Measurements from ENCODE around the gene ZSCAN20. TPM values are rescaled to one million over a fixed set of nuclear protein-coding genes. Genes with fewer than 3 reads are reported as not detected.

Gene ZSCAN20
- total RNA-seq, 1 experiment from 2014 or later = 9.0 TPM

DNA sequence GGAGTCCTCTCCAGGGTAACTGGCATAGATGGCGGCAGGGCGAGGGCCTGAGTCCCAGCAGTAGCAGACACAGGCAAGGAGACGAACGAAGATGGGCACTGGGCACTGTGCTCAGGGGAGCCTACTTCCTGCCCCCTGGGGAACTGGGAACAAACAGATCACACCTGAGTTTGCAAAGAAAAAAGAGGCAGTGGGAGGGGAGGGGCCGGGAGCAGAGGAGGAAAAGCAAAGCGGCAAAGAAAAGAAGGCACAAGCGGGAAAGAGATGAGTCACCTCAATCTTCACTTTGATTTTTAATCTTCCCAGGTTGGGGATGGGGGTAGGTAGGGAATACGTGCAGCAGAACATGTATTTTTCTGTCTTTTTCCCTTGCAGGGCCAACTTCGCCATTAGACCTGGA is 44.0 kb downstream of the ZSCAN20 start:
- H3K9me2 ChIP-seq (ENCODE audit: insufficient read depth) = no peaks in the 10 kb centered on the region

More for the DNA sequence above, 44.0 kb downstream of the ZSCAN20 start:
- CTCF ChIA-PET = no interaction called here
- H4K20me1 ChIP-seq (ENCODE audit: insufficient read depth) = no peaks in the 10 kb centered on the region
- ATAC-seq (peak; percentile 40), DNase-seq (ENCODE audit: low read depth, low spot score) (no peak)
- BruUV-seq (replicated peaks) = no TSS peak
- TF ChIP-seq, protein P1, sequence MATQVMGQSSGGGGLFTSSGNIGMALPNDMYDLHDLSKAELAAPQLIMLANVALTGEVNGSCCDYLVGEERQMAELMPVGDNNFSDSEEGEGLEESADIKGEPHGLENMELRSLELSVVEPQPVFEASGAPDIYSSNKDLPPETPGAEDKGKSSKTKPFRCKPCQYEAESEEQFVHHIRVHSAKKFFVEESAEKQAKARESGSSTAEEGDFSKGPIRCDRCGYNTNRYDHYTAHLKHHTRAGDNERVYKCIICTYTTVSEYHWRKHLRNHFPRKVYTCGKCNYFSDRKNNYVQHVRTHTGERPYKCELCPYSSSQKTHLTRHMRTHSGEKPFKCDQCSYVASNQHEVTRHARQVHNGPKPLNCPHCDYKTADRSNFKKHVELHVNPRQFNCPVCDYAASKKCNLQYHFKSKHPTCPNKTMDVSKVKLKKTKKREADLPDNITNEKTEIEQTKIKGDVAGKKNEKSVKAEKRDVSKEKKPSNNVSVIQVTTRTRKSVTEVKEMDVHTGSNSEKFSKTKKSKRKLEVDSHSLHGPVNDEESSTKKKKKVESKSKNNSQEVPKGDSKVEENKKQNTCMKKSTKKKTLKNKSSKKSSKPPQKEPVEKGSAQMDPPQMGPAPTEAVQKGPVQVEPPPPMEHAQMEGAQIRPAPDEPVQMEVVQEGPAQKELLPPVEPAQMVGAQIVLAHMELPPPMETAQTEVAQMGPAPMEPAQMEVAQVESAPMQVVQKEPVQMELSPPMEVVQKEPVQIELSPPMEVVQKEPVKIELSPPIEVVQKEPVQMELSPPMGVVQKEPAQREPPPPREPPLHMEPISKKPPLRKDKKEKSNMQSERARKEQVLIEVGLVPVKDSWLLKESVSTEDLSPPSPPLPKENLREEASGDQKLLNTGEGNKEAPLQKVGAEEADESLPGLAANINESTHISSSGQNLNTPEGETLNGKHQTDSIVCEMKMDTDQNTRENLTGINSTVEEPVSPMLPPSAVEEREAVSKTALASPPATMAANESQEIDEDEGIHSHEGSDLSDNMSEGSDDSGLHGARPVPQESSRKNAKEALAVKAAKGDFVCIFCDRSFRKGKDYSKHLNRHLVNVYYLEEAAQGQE (IDR thresholded peaks at IDR 0.05; ENCODE audit: low read depth) = no peak
- no peak for TF ChIP-seq EZH2 (IDR thresholded peaks at IDR 0.05)
- TF ChIP-seq SP1 (IDR thresholded peaks at IDR 0.05; ENCODE audit: low read depth) = peak; percentile 58
- no peak for TF ChIP-seq RAD21 (IDR thresholded peaks at IDR 0.05; ENCODE audit: low read depth)
- TF ChIP-seq FOSL1 (IDR thresholded peaks at IDR 0.05; ENCODE audit: low read depth) = peak; percentile 46; the same call in 1 of the 2 replicates
- TF ChIP-seq, protein P2, sequence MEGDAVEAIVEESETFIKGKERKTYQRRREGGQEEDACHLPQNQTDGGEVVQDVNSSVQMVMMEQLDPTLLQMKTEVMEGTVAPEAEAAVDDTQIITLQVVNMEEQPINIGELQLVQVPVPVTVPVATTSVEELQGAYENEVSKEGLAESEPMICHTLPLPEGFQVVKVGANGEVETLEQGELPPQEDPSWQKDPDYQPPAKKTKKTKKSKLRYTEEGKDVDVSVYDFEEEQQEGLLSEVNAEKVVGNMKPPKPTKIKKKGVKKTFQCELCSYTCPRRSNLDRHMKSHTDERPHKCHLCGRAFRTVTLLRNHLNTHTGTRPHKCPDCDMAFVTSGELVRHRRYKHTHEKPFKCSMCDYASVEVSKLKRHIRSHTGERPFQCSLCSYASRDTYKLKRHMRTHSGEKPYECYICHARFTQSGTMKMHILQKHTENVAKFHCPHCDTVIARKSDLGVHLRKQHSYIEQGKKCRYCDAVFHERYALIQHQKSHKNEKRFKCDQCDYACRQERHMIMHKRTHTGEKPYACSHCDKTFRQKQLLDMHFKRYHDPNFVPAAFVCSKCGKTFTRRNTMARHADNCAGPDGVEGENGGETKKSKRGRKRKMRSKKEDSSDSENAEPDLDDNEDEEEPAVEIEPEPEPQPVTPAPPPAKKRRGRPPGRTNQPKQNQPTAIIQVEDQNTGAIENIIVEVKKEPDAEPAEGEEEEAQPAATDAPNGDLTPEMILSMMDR (IDR thresholded peaks at IDR 0.05 in 2 of 3, conservative IDR thresholded peaks at IDR 0.05 in 1 of 3; ENCODE audit: borderline replicate concordance in 1 of 3, insufficient read depth in 1 of 3, low read depth in 2 of 3, low read length in 2 of 3) = no peak
- no peak for TF ChIP-seq POLR2A (IDR thresholded peaks at IDR 0.05; ENCODE audit: borderline replicate concordance, extremely low read depth, insufficient read depth, insufficient read length)
- TF ChIP-seq ZFX (IDR thresholded peaks at IDR 0.05) = no peak
- TF ChIP-seq EZH2phosphoT487 (IDR thresholded peaks at IDR 0.05; ENCODE audit: borderline replicate concordance) = no peak
- no peak for TF ChIP-seq CEBPB (IDR thresholded peaks at IDR 0.05; ENCODE audit: low read depth)
- TF ChIP-seq JUND (IDR thresholded peaks at IDR 0.05) = peak; percentile 52
- no peak for TF ChIP-seq ELF1 (IDR thresholded peaks at IDR 0.05; ENCODE audit: borderline replicate concordance, low read depth)
- no peak for TF ChIP-seq ZNF274 (IDR thresholded peaks at IDR 0.05; ENCODE audit: low read depth, low read length)
- no peak for TF ChIP-seq SIN3A (IDR thresholded peaks at IDR 0.05; ENCODE audit: low read depth)
- no peak for TF ChIP-seq YY1 (IDR thresholded peaks at IDR 0.05; ENCODE audit: extremely low read depth, insufficient replicate concordance, low read depth, low read length)
- TF ChIP-seq SRF (IDR thresholded peaks at IDR 0.05; ENCODE audit: low read depth) = no peak
- TF ChIP-seq, protein P3, sequence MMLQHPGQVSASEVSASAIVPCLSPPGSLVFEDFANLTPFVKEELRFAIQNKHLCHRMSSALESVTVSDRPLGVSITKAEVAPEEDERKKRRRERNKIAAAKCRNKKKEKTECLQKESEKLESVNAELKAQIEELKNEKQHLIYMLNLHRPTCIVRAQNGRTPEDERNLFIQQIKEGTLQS (IDR thresholded peaks at IDR 0.05) = no peak
- peak; percentile 82 for TF ChIP-seq TCF7L2 (IDR thresholded peaks at IDR 0.05; ENCODE audit: borderline replicate concordance, extremely low read depth, insufficient read depth, insufficient read length)
- no peak for TF ChIP-seq EGR1 (IDR thresholded peaks at IDR 0.05; ENCODE audit: low read depth)
- TF ChIP-seq, protein P4, sequence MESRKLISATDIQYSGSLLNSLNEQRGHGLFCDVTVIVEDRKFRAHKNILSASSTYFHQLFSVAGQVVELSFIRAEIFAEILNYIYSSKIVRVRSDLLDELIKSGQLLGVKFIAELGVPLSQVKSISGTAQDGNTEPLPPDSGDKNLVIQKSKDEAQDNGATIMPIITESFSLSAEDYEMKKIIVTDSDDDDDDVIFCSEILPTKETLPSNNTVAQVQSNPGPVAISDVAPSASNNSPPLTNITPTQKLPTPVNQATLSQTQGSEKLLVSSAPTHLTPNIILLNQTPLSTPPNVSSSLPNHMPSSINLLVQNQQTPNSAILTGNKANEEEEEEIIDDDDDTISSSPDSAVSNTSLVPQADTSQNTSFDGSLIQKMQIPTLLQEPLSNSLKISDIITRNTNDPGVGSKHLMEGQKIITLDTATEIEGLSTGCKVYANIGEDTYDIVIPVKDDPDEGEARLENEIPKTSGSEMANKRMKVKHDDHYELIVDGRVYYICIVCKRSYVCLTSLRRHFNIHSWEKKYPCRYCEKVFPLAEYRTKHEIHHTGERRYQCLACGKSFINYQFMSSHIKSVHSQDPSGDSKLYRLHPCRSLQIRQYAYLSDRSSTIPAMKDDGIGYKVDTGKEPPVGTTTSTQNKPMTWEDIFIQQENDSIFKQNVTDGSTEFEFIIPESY (IDR thresholded peaks at IDR 0.05; ENCODE audit: extremely low read depth, insufficient replicate concordance, low read length) = no peak
- TF ChIP-seq POLR2AphosphoS5 (IDR thresholded peaks at IDR 0.05; ENCODE audit: low read depth, low read length) = no peak
- peak; percentile 19; the same call in 1 of the 2 replicates for TF ChIP-seq CBX3 (IDR thresholded peaks at IDR 0.05; ENCODE audit: low read depth)
- TF ChIP-seq, protein P5, sequence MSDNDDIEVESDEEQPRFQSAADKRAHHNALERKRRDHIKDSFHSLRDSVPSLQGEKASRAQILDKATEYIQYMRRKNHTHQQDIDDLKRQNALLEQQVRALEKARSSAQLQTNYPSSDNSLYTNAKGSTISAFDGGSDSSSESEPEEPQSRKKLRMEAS (IDR thresholded peaks at IDR 0.05) = no peak
- H3K79me2 ChIP-seq (ENCODE audit: insufficient read depth, low read length) = no peaks in the 10 kb centered on the region
- H3K36me3 ChIP-seq (ENCODE audit: control insufficient read depth in 1 of 2, insufficient read depth in 2 of 2, low read length in 2 of 2) = no peaks in the 10 kb centered on the region
- H3K4me3 ChIP-seq (replicated peaks in 1 of 2; ENCODE audit: low read depth in 1 of 2, low read length in 2 of 2) = no peak overlapping the region
- no peak overlapping the region for H2AFZ ChIP-seq (ENCODE audit: low read depth, low read length, poor library complexity, severe bottlenecking)
- no peaks in the 10 kb centered on the region for H3K27me3 ChIP-seq (ENCODE audit: insufficient read depth, low read length)
- H3K9ac ChIP-seq (ENCODE audit: low read length) = no peak overlapping the region
- RAD21 ChIA-PET (ENCODE audit: low non-redundant PET in 1 of 2, low total read pairs in 2 of 2, uncharacterized antibody in 2 of 2, unreplicated experiment in 2 of 2) = no interaction called here
- H3K4me2 ChIP-seq (ENCODE audit: low read length) = peak overlapping the region; percentile 39
- peaks cover 10 to 15% of the 10 kb centered on the region in 2 experiments; a peak in 3 of 4 replicates for H3K4me1 ChIP-seq (ENCODE audit: control insufficient read depth in 1 of 2, insufficient read depth in 2 of 2, low read length in 2 of 2)
- no peak overlapping the region for H3K27ac ChIP-seq (ENCODE audit: low read depth, low read length)
- intact Hi-C loops (cut with micrococcal nuclease) = no loop called here
- POLR2A ChIA-PET = no interaction called here
- no peaks in the 10 kb centered on the region for H3K9me3 ChIP-seq (ENCODE audit: control insufficient read depth in 1 of 2, insufficient read depth in 1 of 2, low read depth in 1 of 2, low read length in 2 of 2)

Data from HCT116 (cell line).